Neural cell (in vitro differentiated cells): Measurements from ENCODE around the gene P3H3. TPM values are rescaled to one million over a fixed set of nuclear protein-coding genes. Genes with fewer than 3 reads are reported as not detected.

ENCODE experiments used
- H2AFZ ChIP-seq: fragments of 200-600, 300-800 bp; sonication (generic), shearing (Covaris generic); 2 replicates; pipeline ENCODE4 v1.6.0; 2014; ENCODE audit warnings: low read depth, mild to moderate bottlenecking, antibody characterized with exemption, low read length, moderate library complexity
- H3F3A ChIP-seq: fragments of 200-600 bp; shearing (Covaris generic); 2 replicates; pipeline ENCODE4 v1.6.1; 2016; ENCODE audit warnings: mild to moderate bottlenecking, moderate library complexity, mixed read lengths, antibody characterized with exemption, low read length; ENCODE audit not compliant: insufficient read depth, poor library complexity, severe bottlenecking
- H3K27ac ChIP-seq: fragments of 200-600, 300-800 bp; sonication (generic), shearing (Covaris generic); 2 replicates; pipeline ENCODE4 v1.5.1; 2014; ENCODE audit warnings: mild to moderate bottlenecking, low read length, moderate library complexity
- H3K27me3 ChIP-seq: fragments of 300-800, 200-600 bp; sonication (generic), shearing (Covaris generic); 2 replicates; pipeline ENCODE4 v1.6.0; 2014; ENCODE audit warnings: mild to moderate bottlenecking, low read depth, low read length, moderate library complexity; ENCODE audit not compliant: insufficient read depth
- H3K36me3 ChIP-seq: fragments of 300-800, 200-600 bp; sonication (generic), shearing (Covaris generic); 2 replicates; pipeline ENCODE4 v1.5.1; 2014; ENCODE audit warnings: mild to moderate bottlenecking, antibody characterized with exemption, low read length, moderate library complexity; ENCODE audit not compliant: insufficient read depth
- H3K4me2 ChIP-seq: fragments of 300-800, 200-600 bp; sonication (generic), shearing (Covaris generic); 2 replicates; pipeline ENCODE4 v1.6.0; 2014; ENCODE audit warnings: mild to moderate bottlenecking, low read length
- H3K4me3 ChIP-seq: fragments of 300-800, 200-600 bp; sonication (generic), shearing (Covaris generic); 2 replicates; pipeline ENCODE4 v1.5.1; 2014; ENCODE audit warnings: mild to moderate bottlenecking, low read length, moderate library complexity
- H3K79me2 ChIP-seq: fragments of 200-600 bp; shearing (Covaris generic); replicated peaks from 2 replicates; pipeline ENCODE4 v1.6.0; 2014; ENCODE audit warnings: mild to moderate bottlenecking, low read length, moderate library complexity; ENCODE audit not compliant: insufficient read depth
- H3K9ac ChIP-seq: fragments of 300-800, 200-600 bp; sonication (generic), shearing (Covaris generic); 2 replicates; pipeline ENCODE4 v1.6.1; 2016; ENCODE audit warnings: mild to moderate bottlenecking, low read length, mixed read lengths
- H3K9me2 ChIP-seq: fragments of 200-600 bp; shearing (Covaris generic); 2 replicates; pipeline ENCODE4 v1.6.1; 2016; ENCODE audit warnings: mild to moderate bottlenecking, low read length, mixed read lengths; ENCODE audit not compliant: insufficient read depth
- H3K9me3 ChIP-seq: fragments of 200-600, 300-800 bp; sonication (generic), shearing (Covaris generic); 2 replicates; pipeline ENCODE4 v1.6.1; 2016; ENCODE audit warnings: mild to moderate bottlenecking, mixed run types, low read length, moderate library complexity, mixed read lengths
- H4K20me1 ChIP-seq: fragments of 200-600 bp; shearing (Covaris generic); 2 replicates; pipeline ENCODE4 v1.6.1; 2016; ENCODE audit warnings: mild to moderate bottlenecking, mixed run types; ENCODE audit not compliant: insufficient read depth
- CTCF ChIP-seq: fragments of 450-650 bp; IDR thresholded peaks from 2 replicates; pipeline ENCODE4 v1.5.1; 2014; ENCODE audit warnings: antibody characterized with exemption, mild to moderate bottlenecking, moderate library complexity; ENCODE audit not compliant: poor library complexity, severe bottlenecking
- EP300 ChIP-seq: fragments of 450-650 bp; conservative IDR thresholded peaks from 2 replicates; pipeline ENCODE4 v1.6.1; 2014; ENCODE audit warnings: antibody characterized with exemption, mild to moderate bottlenecking, moderate library complexity; ENCODE audit not compliant: poor library complexity, severe bottlenecking
- EZH2 ChIP-seq: fragments of 200-600, 300-800 bp; shearing (Covaris generic), sonication (generic); IDR thresholded peaks from 2 replicates; pipeline ENCODE4 v1.6.1; 2014; ENCODE audit warnings: antibody characterized with exemption, low read length, borderline replicate concordance, mild to moderate bottlenecking; ENCODE audit not compliant: insufficient read depth, poor library complexity, severe bottlenecking
- MXI1 ChIP-seq: fragments of 450-650 bp; conservative IDR thresholded peaks from 2 replicates; pipeline ENCODE4 v1.6.1; 2014; ENCODE audit warnings: antibody characterized with exemption, mild to moderate bottlenecking; ENCODE audit not compliant: poor library complexity, severe bottlenecking
- POLR2AphosphoS5 ChIP-seq: IDR thresholded peaks from 2 replicates; pipeline ENCODE4 v1.6.1; 2012
- RAD21 ChIP-seq: fragments of 450-650 bp; conservative IDR thresholded peaks from 2 replicates; pipeline ENCODE4 v1.6.1; 2014; ENCODE audit warnings: antibody characterized with exemption, mild to moderate bottlenecking, moderate library complexity
- REST ChIP-seq: IDR thresholded peaks from 2 replicates; pipeline ENCODE4 v1.6.1; 2012; ENCODE audit warnings: borderline replicate concordance
- SMC3 ChIP-seq: fragments of 450-650 bp; conservative IDR thresholded peaks from 2 replicates; pipeline ENCODE4 v1.6.1; 2014; ENCODE audit warnings: antibody characterized with exemption, mild to moderate bottlenecking, moderate library complexity; ENCODE audit not compliant: poor library complexity
- TAF1 ChIP-seq: IDR thresholded peaks from 2 replicates; pipeline ENCODE4 v1.6.1; 2012; ENCODE audit warnings: low read depth
- polyA plus RNA-seq: library from polyadenylated mRNA; depleted of rRNA; stranded (reverse); fragments of >200 nt; gene quantifications from 2 replicates; pipeline ENCODE4 v1.2.3, GENCODE V29; 2014

P3H3 gene
- polyA plus RNA-seq, 1 donor from 2014 or later: 58.9 TPM

GRCh38 chr12:6821591-6822425 lies 6.4 kb upstream of the P3H3 start, which contains the start of gene GPR162:
TSS of gene GPR162 (plus strand) at chr12:6821821. CDS start at chr12:6823899, 2,078 bp downstream.
- H3F3A ChIP-seq: peaks cover 5% of the 10 kb centered on the region
- no peaks in the 10 kb centered on the region for H4K20me1 ChIP-seq
- H3K27me3 ChIP-seq: no peaks in the 10 kb centered on the region
- no peaks in the 10 kb centered on the region for H3K9me3 ChIP-seq
- H3K36me3 ChIP-seq: no peaks in the 10 kb centered on the region
- peak within 1 kb of the TSS; percentile 88 for H3K27ac ChIP-seq
- H2AFZ ChIP-seq: peak within 1 kb of the TSS; percentile 35
- no peak for TF ChIP-seq EZH2
- peak; percentile 42 for TF ChIP-seq MXI1
- peak; percentile 37 for TF ChIP-seq SMC3
- no peak for TF ChIP-seq EP300
- TF ChIP-seq CTCF: peak; percentile 11
- peak; percentile 58 for TF ChIP-seq POLR2AphosphoS5
- TF ChIP-seq RAD21: peak; percentile 11
- TF ChIP-seq TAF1: peak; percentile 2
- no peak for TF ChIP-seq REST
- H3K9me2 ChIP-seq: no peaks in the 10 kb centered on the region
- peak within 1 kb of the TSS; percentile 68 for H3K4me2 ChIP-seq
- peaks cover 25% of the 10 kb centered on the region for H3K79me2 ChIP-seq
- H3K9ac ChIP-seq: peak within 1 kb of the TSS; percentile 88
- H3K4me3 ChIP-seq: peak within 1 kb of the TSS; percentile 70

GRCh38 chr12:6822426-6823135 lies 5.6 kb upstream of the P3H3 start:
- Histone ChIP-seq H3K27me3 (no peaks in the 10 kb centered on the region), H3K9me3 (no peaks in the 10 kb centered on the region), H3F3A (peaks cover 10% of the 10 kb centered on the region), H3K27ac (peak overlapping the region; percentile 88), H3K36me3 (no peaks in the 10 kb centered on the region), H3K9me2 (no peaks in the 10 kb centered on the region), H3K4me2 (peak overlapping the region; percentile 68), H3K79me2 (peaks cover 25% of the 10 kb centered on the region), H2AFZ (no peak overlapping the region), H3K4me3 (peak overlapping the region; percentile 70), H4K20me1 (no peaks in the 10 kb centered on the region), H3K9ac (peak overlapping the region; percentile 88)
- TF ChIP-seq CTCF (no peak), EP300 (no peak), SMC3 (no peak), EZH2 (no peak), REST (no peak), RAD21 (no peak), POLR2AphosphoS5 (no peak), TAF1 (no peak), MXI1 (no peak)
